Vagina (tissue), 2 donors: ENCODE data around the gene ADAMTS19. TPM values are rescaled to one million over a fixed set of nuclear protein-coding genes. Genes with fewer than 3 reads are reported as not detected.

Experiments
- DNase-seq, 2 donors: peaks; one replicate each; pipeline ENCODE4 v3.0.0-alpha.2; 2017; ENCODE audit errors: extremely low spot score in 2 of 2
- H3K27ac ChIP-seq: fragments of 200-600 bp; sonication (generic); one replicate; pipeline ENCODE4 v1.5.1; 2019
- H3K27me3 ChIP-seq: fragments of 200-600 bp; sonication (generic); one replicate; pipeline ENCODE4 v1.5.1; 2019
- H3K36me3 ChIP-seq, 2 donors: fragments of 200-600 bp; sonication (generic); one replicate each; pipeline ENCODE4 v1.5.1; 2017 to 2019
- H3K4me1 ChIP-seq: fragments of 200-600 bp; sonication (generic); one replicate; pipeline ENCODE4 v1.5.1; 2019
- H3K4me3 ChIP-seq, 2 donors: fragments of 200-600 bp; sonication (generic); 1 replicate in 1 of 2; 2 replicates in 1 of 2; pipeline ENCODE4 v1.5.1; 2016 to 2019
- H3K9me3 ChIP-seq: fragments of 200-600 bp; sonication (generic); one replicate; pipeline ENCODE4 v1.5.1; 2019
- CTCF ChIP-seq, 3 experiments: fragments of 450-650 bp in 2 of 3; fragments of 200-600 bp in 1 of 3; sonication (generic) in 1 of 3; IDR thresholded peaks; one replicate each; pipeline ENCODE4 v1.5.1; 2017 to 2019; ENCODE audit warnings: antibody characterized with exemption in 3 of 3, mild to moderate bottlenecking in 2 of 3, moderate library complexity in 2 of 3
- POLR2A ChIP-seq, 2 donors: fragments of 450-650 bp; IDR thresholded peaks; one replicate each; pipeline ENCODE4 v1.6.1; 2017; ENCODE audit warnings: antibody characterized with exemption in 2 of 2, mild to moderate bottlenecking in 2 of 2, moderate library complexity in 2 of 2
- POLR2AphosphoS5 ChIP-seq, 2 donors: sonication (generic); formaldehyde crosslinking; IDR thresholded peaks; one replicate each; pipeline ENCODE4 v1.9.0; 2017; ENCODE audit warnings: antibody characterized with exemption in 2 of 2, mild to moderate bottlenecking in 2 of 2, low read depth in 1 of 2; ENCODE audit not compliant: insufficient read depth in 1 of 2
- intact Hi-C: fragments of 100-400 bp; cut with DNase I; formaldehyde crosslinking; loops from one replicate; pipeline ENCODE4 v1.15.1; 2023
- total RNA-seq: library from RNA; depleted of rRNA; stranded (reverse); fragments of >200 nt; gene quantifications from one replicate; pipeline ENCODE4 v1.2.3, GENCODE V29; 2016

ADAMTS19 gene
- total RNA-seq, 1 donor from 2014 or later, result 1.7 TPM

GRCh38 chr5:129767927-129768380, 307.9 kb downstream of the ADAMTS19 start:
- no peak overlapping the region for H3K27ac ChIP-seq
- no peaks in the 10 kb centered on the region for H3K27me3 ChIP-seq
- no peaks in the 10 kb centered on the region for H3K36me3 ChIP-seq
- H3K9me3 ChIP-seq, result no peaks in the 10 kb centered on the region
- no peaks in the 10 kb centered on the region for H3K4me1 ChIP-seq
- H3K4me3 ChIP-seq, result no peak overlapping the region
- TF ChIP-seq CTCF (IDR thresholded peaks at IDR 0.05) (peak; percentile 93 to 96 (median 96)), POLR2AphosphoS5 (IDR thresholded peaks at IDR 0.05; ENCODE audit: insufficient read depth in 1 of 2, low read depth in 1 of 2) (peak in 1 of 2 donors; percentile 53), POLR2A (IDR thresholded peaks at IDR 0.05) (no peak)
- no peak for DNase-seq
- intact Hi-C loops, result loop anchor here (5.0 kb wide), 1 partner anchor 861 kb away; no protein-coding TSS in a partner anchor

- H3K4me1 ChIP-seq, result no peaks in the 10 kb centered on the region
- no peak overlapping the region for H3K27ac ChIP-seq
- no peaks in the 10 kb centered on the region for H3K27me3 ChIP-seq
- no peaks in the 10 kb centered on the region for H3K36me3 ChIP-seq
- no peak overlapping the region for H3K4me3 ChIP-seq
- TF ChIP-seq POLR2AphosphoS5 (IDR thresholded peaks at IDR 0.05; ENCODE audit: insufficient read depth in 1 of 2, low read depth in 1 of 2) (no peak), POLR2A (IDR thresholded peaks at IDR 0.05) (no peak), CTCF (IDR thresholded peaks at IDR 0.05) (no peak)
- H3K9me3 ChIP-seq, result no peaks in the 10 kb centered on the region
- DNase-seq, result no peak
- intact Hi-C loops, result loop anchor here (5.0 kb wide), 1 partner anchor 861 kb away; no protein-coding TSS in a partner anchor
These were observed 308.6 kb downstream of the ADAMTS19 start for GRCh38 chr5:129768735-129769134.

GRCh38 chr5:129770024-129770820, 310.1 kb downstream of the ADAMTS19 start:
- no peak for TF ChIP-seq POLR2A (IDR thresholded peaks at IDR 0.05)
- no peak for TF ChIP-seq POLR2AphosphoS5 (IDR thresholded peaks at IDR 0.05; ENCODE audit: insufficient read depth in 1 of 2, low read depth in 1 of 2)
- TF ChIP-seq CTCF (IDR thresholded peaks at IDR 0.05), result no peak
- intact Hi-C loops, result no loop called here
- no peaks in the 10 kb centered on the region for H3K9me3 ChIP-seq
- H3K27me3 ChIP-seq, result no peaks in the 10 kb centered on the region
- DNase-seq, result no peak
- no peak overlapping the region for H3K27ac ChIP-seq
- no peaks in the 10 kb centered on the region for H3K4me1 ChIP-seq
- H3K4me3 ChIP-seq, result no peak overlapping the region
- H3K36me3 ChIP-seq, result no peaks in the 10 kb centered on the region

GRCh38 chr5:129771058-129771838, 311.1 kb downstream of the ADAMTS19 start:
- no peaks in the 10 kb centered on the region for H3K27me3 ChIP-seq
- intact Hi-C loops, result no loop called here
- no peaks in the 10 kb centered on the region for H3K36me3 ChIP-seq
- TF ChIP-seq CTCF (IDR thresholded peaks at IDR 0.05) (peak in 2 of 3 experiments; percentile 35 to 81), POLR2A (IDR thresholded peaks at IDR 0.05) (no peak), POLR2AphosphoS5 (IDR thresholded peaks at IDR 0.05; ENCODE audit: insufficient read depth in 1 of 2, low read depth in 1 of 2) (no peak)
- no peak overlapping the region for H3K4me3 ChIP-seq
- no peaks in the 10 kb centered on the region for H3K9me3 ChIP-seq
- H3K4me1 ChIP-seq, result no peaks in the 10 kb centered on the region
- no peak for DNase-seq
- no peak overlapping the region for H3K27ac ChIP-seq
